ENCODE measurements around the gene FGD2.

Gene FGD2

GRCh38 chr6:37019065-37019450 lies 13.6 kb downstream of the FGD2 start:
- DNase-seq, result no peak

GRCh38 chr6:37020381-37020780 lies 14.9 kb downstream of the FGD2 start:
- no peak for DNase-seq

GRCh38 chr6:37020812-37021211 lies 15.4 kb downstream of the FGD2 start:
- DNase-seq, result no peak

GRCh38 chr6:37021356-37022129 lies 16.1 kb downstream of the FGD2 start:
- DNase-seq, result peak; percentile 66

GRCh38 chr6:37022135-37022863 lies 16.8 kb downstream of the FGD2 start:
- DNase-seq, result no peak

GRCh38 chr6:37024656-37025337 lies 19.3 kb downstream of the FGD2 start:
- peak; percentile 31 for DNase-seq

- DNase-seq, result peak; percentile 42
Observed at GRCh38 chr6:37025621-37026466, 20.4 kb downstream of the FGD2 start.

GRCh38 chr6:37027036-37027720 lies 21.7 kb downstream of the FGD2 start:
- DNase-seq, result no peak

- no peak for DNase-seq
Observed at GRCh38 chr6:37027811-37028469, 22.5 kb downstream of the FGD2 start.

- peak; percentile 93 for DNase-seq
Observed at GRCh38 chr6:37029249-37029971, 24.0 kb downstream of the FGD2 start.

- DNase-seq, result no peak
Observed at GRCh38 chr6:37030599-37030998, 25.1 kb downstream of the FGD2 start.

- DNase-seq, result no peak
Observed at GRCh38 chr6:37032239-37032638, 26.8 kb downstream of the FGD2 start.

- DNase-seq, result peak; percentile 90
Observed at GRCh38 chr6:37033255-37033654, 27.8 kb downstream of the FGD2 start.

GRCh38 chr6:37033819-37034795 lies 28.7 kb downstream of the FGD2 start:
- DNase-seq, result no peak

- no peak for DNase-seq
Observed at GRCh38 chr6:37036146-37036545, 30.7 kb downstream of the FGD2 start.

GRCh38 chr6:37038292-37039198 lies 33.1 kb downstream of the FGD2 start:
- DNase-seq, result no peak

- DNase-seq, result peak; percentile 72
Observed at GRCh38 chr6:37039958-37040357, 34.5 kb downstream of the FGD2 start.

- DNase-seq, result no peak
Observed at GRCh38 chr6:37041521-37041920, 36.1 kb downstream of the FGD2 start.

- no peak for DNase-seq
Observed at GRCh38 chr6:37042150-37042549, 36.7 kb downstream of the FGD2 start.

Data from MV-4-11 (cell line).